ENCODE data around the gene DGAT2. TPM values are rescaled to one million over a fixed set of nuclear protein-coding genes. Genes with fewer than 3 reads are reported as not detected.

DGAT2 gene, protein sequence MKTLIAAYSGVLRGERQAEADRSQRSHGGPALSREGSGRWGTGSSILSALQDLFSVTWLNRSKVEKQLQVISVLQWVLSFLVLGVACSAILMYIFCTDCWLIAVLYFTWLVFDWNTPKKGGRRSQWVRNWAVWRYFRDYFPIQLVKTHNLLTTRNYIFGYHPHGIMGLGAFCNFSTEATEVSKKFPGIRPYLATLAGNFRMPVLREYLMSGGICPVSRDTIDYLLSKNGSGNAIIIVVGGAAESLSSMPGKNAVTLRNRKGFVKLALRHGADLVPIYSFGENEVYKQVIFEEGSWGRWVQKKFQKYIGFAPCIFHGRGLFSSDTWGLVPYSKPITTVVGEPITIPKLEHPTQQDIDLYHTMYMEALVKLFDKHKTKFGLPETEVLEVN
- 10 to 100 TPM in 1 of 2 donors, 1 to 10 TPM in 1; 6.0 to 14.2 TPM for total RNA-seq
- polyA plus RNA-seq (2013, experiment 1 of 2) = 2.0 TPM
- 1.8 TPM for polyA plus RNA-seq (2013, experiment 2 of 2)
- long read RNA-seq, experiment 1, partial matches to known transcripts = 4 of 10 reads
- long read RNA-seq, experiment 1, other reads (novel, unspliced or antisense) = 2 of 10 reads
- long read RNA-seq, experiment 2, full-length matches to known transcripts = 28 of 30 reads
- long read RNA-seq, experiment 2, partial matches to known transcripts = 2 of 30 reads
- long read RNA-seq, experiment 2, other reads (novel, unspliced or antisense) = 0 of 30 reads
- long read RNA-seq, experiment 3, transcript DGAT2-201 (8 exons, 2,453 nt) = major isoform, 9 of 9 reads
- long read RNA-seq, experiment 3, partial matches to known transcripts = 0 of 9 reads
- long read RNA-seq, experiment 3, other reads (novel, unspliced or antisense) = 0 of 9 reads
- long read RNA-seq, experiment 4 = 0 reads

DNA sequence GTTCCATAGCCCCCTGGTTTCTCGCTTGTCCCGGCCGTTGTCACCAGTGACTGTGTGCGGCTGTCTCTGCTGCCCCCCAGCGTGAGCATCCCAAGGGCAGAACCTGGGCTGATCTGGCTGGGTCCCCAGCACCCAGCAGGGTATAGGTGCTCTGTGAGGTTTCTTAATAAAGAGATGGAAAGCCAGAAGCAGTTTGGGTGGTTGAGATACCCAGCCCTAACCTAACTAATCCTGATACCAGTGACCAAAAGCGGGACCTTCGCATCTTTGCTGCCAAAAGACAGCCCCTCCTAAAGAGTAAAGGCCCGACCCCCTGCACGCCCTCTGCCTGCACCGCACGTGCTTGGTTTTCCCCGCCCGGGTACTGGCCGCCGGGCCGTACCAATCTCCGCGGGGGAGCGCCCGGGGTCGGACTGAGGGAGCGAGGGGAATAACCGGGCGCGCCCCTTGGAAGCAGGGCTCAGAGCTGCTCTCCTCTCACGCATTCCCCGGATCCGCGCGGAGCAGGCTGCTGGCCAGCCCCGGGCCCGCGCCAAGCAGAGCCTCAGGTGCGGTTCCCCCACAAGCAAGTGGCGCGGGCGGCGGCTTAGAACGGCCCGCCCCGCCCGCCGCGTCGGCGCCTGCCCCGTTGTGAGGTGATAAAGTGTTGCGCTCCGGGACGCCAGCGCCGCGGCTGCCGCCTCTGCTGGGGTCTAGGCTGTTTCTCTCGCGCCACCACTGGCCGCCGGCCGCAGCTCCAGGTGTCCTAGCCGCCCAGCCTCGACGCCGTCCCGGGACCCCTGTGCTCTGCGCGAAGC lies at the start of gene DGAT2:
DGAT2 (plus strand) TSS at position 667 of the 797 bp plus-strand sequence. CDS start 214 bp downstream, outside the sequence.
- no peaks in the 10 kb centered on the region for H3K36me3 Mint-ChIP-seq (ENCODE audit: low read depth)
- H3K27me3 Mint-ChIP-seq (ENCODE audit: insufficient read depth) = peaks cover 75% of the 10 kb centered on the region
- H3K4me1 Mint-ChIP-seq = peaks cover 19% of the 10 kb centered on the region
- Histone ChIP-seq H3K4me3 (ENCODE audit: low read length) (peak within 1 kb of the TSS; percentile 75), H3K9me3 (ENCODE audit: control insufficient read depth, low read length) (no peaks in the 10 kb centered on the region), H3K27ac (ENCODE audit: low read depth, low read length) (peak within 1 kb of the TSS; percentile 62), H3K4me1 (ENCODE audit: control insufficient read depth, insufficient read depth, low read length) (no peaks in the 10 kb centered on the region), H3K9ac (ENCODE audit: extremely low read depth, low read length, poor library complexity, severe bottlenecking) (peak within 1 kb of the TSS; percentile 87), H3K27me3 (ENCODE audit: control insufficient read depth, insufficient read depth, low read length, poor library complexity, severe bottlenecking) (peaks cover 24% of the 10 kb centered on the region), H3K36me3 (ENCODE audit: control insufficient read depth, insufficient read depth, low read length) (no peaks in the 10 kb centered on the region)
- WGBS, 2 experiments (ENCODE audit: insufficient coverage in 1 of 2, insufficient read length in 1 of 2) = 0 to 6% methylated on average over 26 to 66 of the region's 66 CpGs
- DNase-seq = peak; percentile 91
- peak within 1 kb of the TSS; percentile 43 for H3K4me3 Mint-ChIP-seq
- TF ChIP-seq, protein P1, sequence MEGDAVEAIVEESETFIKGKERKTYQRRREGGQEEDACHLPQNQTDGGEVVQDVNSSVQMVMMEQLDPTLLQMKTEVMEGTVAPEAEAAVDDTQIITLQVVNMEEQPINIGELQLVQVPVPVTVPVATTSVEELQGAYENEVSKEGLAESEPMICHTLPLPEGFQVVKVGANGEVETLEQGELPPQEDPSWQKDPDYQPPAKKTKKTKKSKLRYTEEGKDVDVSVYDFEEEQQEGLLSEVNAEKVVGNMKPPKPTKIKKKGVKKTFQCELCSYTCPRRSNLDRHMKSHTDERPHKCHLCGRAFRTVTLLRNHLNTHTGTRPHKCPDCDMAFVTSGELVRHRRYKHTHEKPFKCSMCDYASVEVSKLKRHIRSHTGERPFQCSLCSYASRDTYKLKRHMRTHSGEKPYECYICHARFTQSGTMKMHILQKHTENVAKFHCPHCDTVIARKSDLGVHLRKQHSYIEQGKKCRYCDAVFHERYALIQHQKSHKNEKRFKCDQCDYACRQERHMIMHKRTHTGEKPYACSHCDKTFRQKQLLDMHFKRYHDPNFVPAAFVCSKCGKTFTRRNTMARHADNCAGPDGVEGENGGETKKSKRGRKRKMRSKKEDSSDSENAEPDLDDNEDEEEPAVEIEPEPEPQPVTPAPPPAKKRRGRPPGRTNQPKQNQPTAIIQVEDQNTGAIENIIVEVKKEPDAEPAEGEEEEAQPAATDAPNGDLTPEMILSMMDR (conservative IDR thresholded peaks at IDR 0.05) = peak; percentile 50
- H3K9me3 Mint-ChIP-seq = peaks cover 8% of the 10 kb centered on the region
- peak within 1 kb of the TSS; percentile 49 for H3K27ac Mint-ChIP-seq

DNA sequence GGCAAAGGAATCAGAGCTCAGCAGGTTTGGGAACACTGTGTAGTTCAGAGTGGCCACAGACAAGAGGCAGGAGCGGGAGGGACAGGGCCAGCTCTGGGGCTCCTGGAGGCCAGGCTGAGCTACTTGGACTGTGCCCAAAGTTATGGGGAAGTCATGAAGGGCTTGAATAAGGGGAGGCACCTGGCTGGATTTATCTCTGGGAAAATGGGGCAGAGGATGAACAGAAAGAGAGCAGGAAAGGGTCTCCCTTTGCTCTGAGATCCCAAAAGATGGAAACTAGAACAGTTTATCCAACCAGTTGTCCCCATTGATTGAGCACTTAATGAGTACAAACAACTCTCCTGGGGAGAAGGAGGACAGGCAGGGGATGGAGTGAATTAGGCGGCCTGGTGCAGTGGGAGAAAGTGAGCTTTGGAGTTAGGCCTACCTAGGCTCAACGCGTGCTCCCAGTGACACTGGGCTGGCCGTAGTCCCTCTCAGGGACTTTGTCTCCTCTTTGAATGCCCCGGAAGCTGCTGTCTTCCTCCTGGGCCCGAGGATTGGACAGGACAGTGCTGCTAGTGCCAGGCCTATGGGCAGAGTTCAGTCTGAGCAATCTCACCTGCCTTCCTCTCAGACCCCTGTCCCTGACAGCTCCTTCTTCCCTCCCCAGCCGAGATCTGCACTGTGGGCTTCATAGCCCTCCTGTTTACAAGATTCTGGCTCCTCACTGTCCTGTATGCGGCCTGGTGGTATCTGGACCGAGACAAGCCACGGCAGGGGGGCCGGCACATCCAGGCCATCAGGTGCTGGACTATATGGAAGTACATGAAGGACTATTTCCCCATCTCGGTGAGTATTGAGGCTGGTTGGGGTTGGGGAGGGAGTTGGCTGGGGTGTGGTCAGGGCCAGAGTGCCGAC lies 49.0 kb upstream of the DGAT2 start:
- Histone ChIP-seq H3K27ac (ENCODE audit: low read depth, low read length) (no peak overlapping the region), H3K4me1 (ENCODE audit: control insufficient read depth, insufficient read depth, low read length) (no peaks in the 10 kb centered on the region), H3K9me3 (ENCODE audit: control insufficient read depth, low read length) (no peaks in the 10 kb centered on the region), H3K27me3 (ENCODE audit: control insufficient read depth, insufficient read depth, low read length, poor library complexity, severe bottlenecking) (no peaks in the 10 kb centered on the region), H3K4me3 (ENCODE audit: low read length) (no peak overlapping the region), H3K36me3 (ENCODE audit: control insufficient read depth, insufficient read depth, low read length) (no peaks in the 10 kb centered on the region), H3K9ac (ENCODE audit: extremely low read depth, low read length, poor library complexity, severe bottlenecking) (no peak overlapping the region)
- peaks cover 13% of the 10 kb centered on the region for H3K4me1 Mint-ChIP-seq
- no peak overlapping the region for H3K4me3 Mint-ChIP-seq
- no peaks in the 10 kb centered on the region for H3K9me3 Mint-ChIP-seq
- H3K27me3 Mint-ChIP-seq (ENCODE audit: insufficient read depth) = peaks cover 53% of the 10 kb centered on the region
- TF ChIP-seq, protein P1 (conservative IDR thresholded peaks at IDR 0.05) = no peak
- H3K36me3 Mint-ChIP-seq (ENCODE audit: low read depth) = no peaks in the 10 kb centered on the region
- H3K27ac Mint-ChIP-seq = no peak overlapping the region
- WGBS, 2 experiments (ENCODE audit: insufficient coverage in 1 of 2, insufficient read length in 1 of 2) = 88 to 93% methylated on average over 10 to 14 of the region's 14 CpGs
- no peak for DNase-seq

All from endodermal cell (in vitro differentiated cells).